ENCODE results near the gene MGAM2. TPM values are rescaled to one million over a fixed set of nuclear protein-coding genes. Genes with fewer than 3 reads are reported as not detected.

MGAM2 gene
- total and polyA plus RNA-seq, 2 of the 4 experiments (the other 2 are of a cell fraction), result not detected

DNA sequence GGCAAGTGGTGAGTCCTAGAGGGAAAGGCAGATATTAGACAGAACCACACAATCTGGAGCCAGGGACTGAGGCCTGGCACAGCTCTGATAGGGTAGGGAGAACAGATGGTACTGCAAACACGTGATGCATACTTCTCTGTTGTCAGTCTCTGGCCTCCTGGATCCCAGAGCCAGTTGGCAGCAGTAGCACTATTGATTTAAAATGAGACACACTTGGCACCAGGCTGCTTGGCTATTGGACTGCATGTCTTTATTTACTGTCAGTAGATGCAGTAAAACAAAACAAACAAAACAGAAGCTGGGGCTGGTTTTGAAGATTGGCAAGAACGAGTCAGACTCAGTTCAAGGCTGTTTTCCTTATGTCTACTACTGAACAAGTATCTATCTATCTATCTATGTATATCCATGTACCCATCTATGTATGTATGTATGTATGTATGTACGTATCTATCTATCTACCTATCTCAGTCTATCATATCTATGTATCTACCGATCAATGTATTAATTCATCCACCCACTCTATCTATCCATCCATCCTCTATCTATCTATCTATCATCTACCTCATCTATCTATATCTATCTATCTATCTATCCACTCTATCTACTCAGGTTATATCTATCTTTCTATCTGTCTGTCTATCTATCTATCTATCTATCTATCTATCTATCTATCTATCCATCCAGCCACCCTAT, 23.4 kb upstream of the MGAM2 start:
- dilution Hi-C loops (cut with HindIII; ENCODE audit: low sequenced_read_pairs, unreplicated experiment), result no loop called here
- Histone ChIP-seq H2AFZ (replicated peaks; ENCODE audit: low read length, poor library complexity) (no peak overlapping the region), H2AK9ac (replicated peaks; ENCODE audit: low read depth, low read length, poor library complexity) (no peak overlapping the region), H3K4me1 (ENCODE audit: control insufficient read depth, insufficient read depth, low read length) (no peaks in the 10 kb centered on the region), H2AK5ac (ENCODE audit: low read depth, low read length) (no peak overlapping the region), H2BK120ac (ENCODE audit: low read depth, low read length) (no peak overlapping the region), H3K56ac (ENCODE audit: extremely low read depth, insufficient read depth, low read length) (no peak overlapping the region), H3K36me3 (ENCODE audit: control insufficient read depth, insufficient read depth, low read length) (no peaks in the 10 kb centered on the region), H3K4me3 (ENCODE audit: insufficient read depth, low read depth, low read length) (no peak overlapping the region), H4K5ac (ENCODE audit: low read depth, low read length) (no peak overlapping the region), H3K23ac (ENCODE audit: low read depth, low read length) (no peak overlapping the region), H3K79me1 (ENCODE audit: low read depth in 1 of 2, low read length in 2 of 2) (no peaks in the 10 kb centered on the region), H4K8ac (ENCODE audit: low read depth in 2 of 2, low read length in 2 of 2) (no peak overlapping the region), H3K27ac (ENCODE audit: insufficient read depth, low read length) (no peak overlapping the region), H2BK20ac (ENCODE audit: low read depth, low read length) (no peak overlapping the region), H3K9ac (ENCODE audit: low read depth, low read length) (no peak overlapping the region), H3K4me2 (ENCODE audit: low read depth, low read length) (no peak overlapping the region), H3K27me3 (ENCODE audit: control insufficient read depth, insufficient read depth, low read length) (no peaks in the 10 kb centered on the region), H4K20me1 (ENCODE audit: insufficient read depth, low read length) (no peaks in the 10 kb centered on the region), H2BK15ac (ENCODE audit: low read depth, low read length) (no peak overlapping the region), H3K18ac (ENCODE audit: low read depth, low read length) (no peak overlapping the region), H3K4ac (ENCODE audit: low read depth, low read length) (no peak overlapping the region), H3K14ac (replicated peaks; ENCODE audit: low read depth, low read length) (no peak overlapping the region), H3K9me1 (ENCODE audit: insufficient read depth, low read length) (no peaks in the 10 kb centered on the region), H2BK5ac (ENCODE audit: low read depth, low read length, poor library complexity, severe bottlenecking) (no peak overlapping the region), H3K9me3 (ENCODE audit: control insufficient read depth, insufficient read depth, low read length) (0 out of 2 replicates have a peak, but pooled peaks cover 1% of the 10 kb centered on the region), H4K91ac (ENCODE audit: insufficient read depth, low read depth, low read length) (no peak overlapping the region)
- WGBS, 2 experiments (ENCODE audit: extremely low coverage in 2 of 2, insufficient read length in 1 of 2), result no CpG with 5 or more reads among the region's 4 CpGs
- no TSS peak for BruUV-seq (replicated peaks)
- POLR2A ChIA-PET (ENCODE audit: unreplicated experiment), result no interaction called here
- no peak for DNase-seq
- in situ Hi-C loops (cut with MboI; ENCODE audit: low sequenced_read_pairs), result no loop called here
- TF ChIP-seq MAFK (IDR thresholded peaks at IDR 0.05; ENCODE audit: low read depth, low read length) (no peak), CHD1 (IDR thresholded peaks at IDR 0.05; ENCODE audit: low read depth, low read length) (no peak)
- intact Hi-C loops (cut with micrococcal nuclease), result no loop called here
- no peak for ATAC-seq (ENCODE audit: low read depth)
- CTCF ChIA-PET, result no interaction called here

All from IMR-90 (cell line).